Measurements from ENCODE around the gene MAGI3.

The MAGI3 gene

GRCh38 chr1:113389953-113390834, at the start of gene MAGI3:
Gene MAGI3, plus strand, starts transcription at chr1:113390515. Its CDS starts 519 bp downstream, at chr1:113391034.
- no peak for TF ChIP-seq CTCF (IDR thresholded peaks at IDR 0.05)
- H3K27ac ChIP-seq, result peak within 1 kb of the TSS; percentile 84 to 96
- H3K4me3 ChIP-seq, result peak within 1 kb of the TSS; percentile 99
- peak; percentile 98 for DNase-seq (ENCODE audit: low spot score)

GRCh38 chr1:113353580-113353979, 36.7 kb upstream of the MAGI3 start:
- no peak for DNase-seq (ENCODE audit: low spot score)
- TF ChIP-seq CTCF (IDR thresholded peaks at IDR 0.05), result no peak
- Histone ChIP-seq H3K4me3 (no peak overlapping the region), H3K27ac (no peak overlapping the region)

- TF ChIP-seq CTCF (IDR thresholded peaks at IDR 0.05), result no peak
- DNase-seq (ENCODE audit: low spot score), result no peak
Measured at GRCh38 chr1:113363935-113364334, 26.4 kb upstream of the MAGI3 start.

GRCh38 chr1:113369040-113369439, 21.3 kb upstream of the MAGI3 start:
- no peak overlapping the region for H3K4me3 ChIP-seq
- no peak for TF ChIP-seq CTCF (IDR thresholded peaks at IDR 0.05)
- DNase-seq (ENCODE audit: low spot score), result no peak
- H3K27ac ChIP-seq, result no peak overlapping the region

More at GRCh38 chr1:113363935-113364334, 26.4 kb upstream of the MAGI3 start:
- H3K27ac ChIP-seq, result no peak overlapping the region
- no peak overlapping the region for H3K4me3 ChIP-seq

GRCh38 chr1:113369699-113370098, 20.6 kb upstream of the MAGI3 start:
- Histone ChIP-seq H3K27ac (no peak overlapping the region), H3K4me3 (no peak overlapping the region)
- TF ChIP-seq CTCF (IDR thresholded peaks at IDR 0.05), result no peak
- no peak for DNase-seq (ENCODE audit: low spot score)

- DNase-seq (ENCODE audit: low spot score), result no peak
- H3K27ac ChIP-seq, result no peak overlapping the region
- no peak for TF ChIP-seq CTCF (IDR thresholded peaks at IDR 0.05)
Measured at GRCh38 chr1:113370868-113371267, 19.4 kb upstream of the MAGI3 start.

GRCh38 chr1:113372546-113372945, 17.8 kb upstream of the MAGI3 start:
- no peak for DNase-seq (ENCODE audit: low spot score)
- no peak overlapping the region for H3K27ac ChIP-seq
- H3K4me3 ChIP-seq, result no peak overlapping the region
- TF ChIP-seq CTCF (IDR thresholded peaks at IDR 0.05), result no peak

More at GRCh38 chr1:113370868-113371267, 19.4 kb upstream of the MAGI3 start:
- H3K4me3 ChIP-seq, result no peak overlapping the region

Data from coronary artery (tissue), 2 donors.